Activated T-cell treated with anti-CD3 and anti-CD28 coated beads for 48 hours (primary cell): ENCODE data around the gene FN3K.

Source experiments
- DNase-seq: peaks from one replicate; pipeline ENCODE4 v3.0.0-alpha.2; 2020; ENCODE audit warnings: low read depth

Gene FN3K

GRCh38 chr17:82795615-82796014 is 60.2 kb downstream of the FN3K start:
- no peak for DNase-seq

- DNase-seq, result no peak
Observed at GRCh38 chr17:82797061-82797460, 61.6 kb downstream of the FN3K start.

- DNase-seq, result no peak
Observed at GRCh38 chr17:82798752-82799151, 63.3 kb downstream of the FN3K start.

- no peak for DNase-seq
Observed at GRCh38 chr17:82799591-82799990, 64.2 kb downstream of the FN3K start.
